ENCODE measurements around the gene NOX5.

Gene NOX5

DNA sequence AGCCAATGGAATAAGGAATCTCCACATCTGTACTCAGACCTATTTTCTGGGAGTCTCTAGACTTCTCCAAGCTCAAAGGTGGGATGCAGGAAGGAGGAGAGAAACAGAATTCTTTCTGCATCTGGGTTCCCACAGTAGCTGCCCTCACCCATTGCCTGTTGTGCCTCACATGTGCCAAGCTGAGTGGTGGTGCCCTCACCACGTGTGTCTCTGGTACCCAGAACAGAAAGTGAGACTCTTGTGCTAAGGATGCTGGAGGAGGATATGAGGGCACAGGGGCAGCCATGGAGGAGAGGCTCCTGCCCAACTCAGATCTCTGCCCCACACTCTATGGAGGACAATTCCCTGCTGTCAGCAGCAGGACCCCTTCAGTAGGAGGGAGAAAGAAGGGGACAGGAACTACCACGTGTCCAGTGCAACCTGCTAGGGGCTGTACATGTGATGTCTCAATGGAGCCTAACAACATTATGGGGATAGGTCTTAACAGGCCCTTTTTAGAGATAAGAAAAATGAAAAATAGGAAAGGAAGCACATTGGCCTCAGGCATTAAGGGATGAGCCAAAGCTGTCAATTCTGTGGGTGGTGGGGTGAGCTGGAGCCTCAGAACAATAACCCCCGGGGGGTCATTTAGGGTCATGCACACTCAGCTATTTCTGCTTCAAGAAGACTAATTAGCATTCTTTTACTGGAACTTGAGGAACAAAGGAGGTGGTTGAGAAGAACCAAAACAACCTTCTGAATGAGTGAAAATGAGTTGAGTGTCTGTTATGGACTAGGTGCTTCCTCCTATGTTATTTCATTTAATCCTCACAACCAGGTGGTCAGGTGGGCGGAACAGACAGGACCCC, 16.3 kb upstream of the NOX5 start:
- Mint-ChIP-seq H3K4me1 (ENCODE audit: low read depth) (no peaks in the 10 kb centered on the region), H3K4me3 (no peak overlapping the region), H3K27ac (no peak overlapping the region), H3K36me3 (ENCODE audit: low read depth) (no peaks in the 10 kb centered on the region), H3K27me3 (ENCODE audit: low read depth) (no peaks in the 10 kb centered on the region), H3K9me3 (no peaks in the 10 kb centered on the region)
- DNase-seq (ENCODE audit: low spot score) = no peak

DNA sequence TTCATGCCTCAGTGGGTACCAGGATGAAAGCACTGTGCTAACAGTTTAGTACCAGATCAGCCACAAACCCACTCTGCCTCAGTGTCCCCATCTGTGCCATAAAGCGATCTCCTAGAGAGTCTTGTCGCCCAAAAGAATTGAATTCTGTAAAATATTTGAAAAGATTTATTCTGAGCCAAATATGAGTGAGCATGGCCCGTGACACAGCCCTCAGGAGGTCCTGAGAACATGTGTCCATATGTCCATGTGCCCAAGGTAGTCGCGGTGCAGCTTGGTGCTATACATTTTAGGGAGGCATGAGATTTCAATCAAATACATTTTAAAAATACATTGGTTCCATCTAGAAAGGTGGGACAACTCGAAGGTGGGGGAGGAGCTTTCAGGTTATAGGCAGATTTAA, 15.4 kb upstream of the NOX5 start:
- no peak for DNase-seq (ENCODE audit: low spot score)
- Mint-ChIP-seq H3K9me3 (no peaks in the 10 kb centered on the region), H3K36me3 (ENCODE audit: low read depth) (no peaks in the 10 kb centered on the region), H3K27me3 (ENCODE audit: low read depth) (no peaks in the 10 kb centered on the region), H3K4me1 (ENCODE audit: low read depth) (no peaks in the 10 kb centered on the region), H3K4me3 (no peak overlapping the region), H3K27ac (no peak overlapping the region)

DNA sequence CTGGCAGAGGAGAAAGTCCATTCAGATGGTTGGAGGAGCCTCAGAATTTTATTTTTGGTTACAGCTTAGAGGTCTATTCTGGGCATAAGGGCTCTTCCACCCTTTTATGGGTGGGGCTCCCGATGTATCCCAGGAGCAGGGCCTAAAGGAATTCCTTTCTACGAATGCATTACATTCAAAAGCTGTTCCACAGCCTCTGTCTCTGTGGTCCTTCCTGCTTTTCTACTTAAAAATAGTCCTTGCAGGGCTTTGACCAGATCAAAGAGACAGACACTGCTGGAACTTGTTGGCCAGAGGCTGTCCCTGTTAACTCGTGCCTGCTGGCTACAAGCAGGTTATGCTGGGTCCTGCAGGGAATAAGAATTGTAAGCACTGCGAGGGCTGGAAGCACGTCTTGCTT, 14.4 kb upstream of the NOX5 start:
- Mint-ChIP-seq H3K27me3 (ENCODE audit: low read depth) (peaks cover 3% of the 10 kb centered on the region), H3K9me3 (no peaks in the 10 kb centered on the region), H3K4me3 (no peak overlapping the region), H3K36me3 (ENCODE audit: low read depth) (no peaks in the 10 kb centered on the region), H3K4me1 (ENCODE audit: low read depth) (no peaks in the 10 kb centered on the region), H3K27ac (no peak overlapping the region)
- DNase-seq (ENCODE audit: low spot score) = no peak

DNA sequence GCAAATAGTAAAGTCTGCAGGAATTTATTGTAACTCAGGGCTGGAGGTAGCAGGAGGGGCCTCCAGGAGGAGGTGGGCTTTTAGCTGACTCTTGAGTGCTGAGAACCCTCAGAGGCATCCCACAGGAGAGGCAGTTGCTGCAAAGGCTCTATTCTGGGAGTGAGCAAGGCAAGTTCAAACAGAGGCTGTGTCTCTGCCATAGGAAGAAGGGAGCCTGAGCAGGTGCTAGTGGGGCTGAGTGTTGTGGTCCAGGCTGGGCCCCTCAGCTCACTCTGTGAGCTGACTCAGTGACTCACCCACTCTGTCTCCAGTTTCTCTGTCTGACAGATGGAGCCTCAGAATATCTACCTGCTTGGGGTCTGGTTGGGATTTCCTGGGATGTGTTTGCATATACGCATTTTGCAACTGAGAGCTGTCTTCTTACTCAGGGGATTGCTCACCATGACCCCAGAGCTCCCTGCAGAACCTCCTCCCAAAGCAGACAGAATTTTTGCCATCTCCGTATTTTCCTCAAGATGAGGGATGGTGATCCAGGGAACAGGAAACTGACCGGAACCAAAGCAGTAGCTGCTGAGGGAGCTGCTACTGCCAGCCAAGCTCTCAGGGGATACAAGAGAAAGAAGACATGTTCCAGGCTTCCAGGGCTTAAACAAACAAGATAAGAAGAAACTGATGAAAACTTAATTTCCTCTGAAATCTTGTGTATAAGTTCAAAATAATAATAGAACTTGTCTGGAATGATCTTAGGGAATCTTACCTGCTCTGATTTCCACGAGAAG, 13.6 kb upstream of the NOX5 start:
- Mint-ChIP-seq H3K27me3 (ENCODE audit: low read depth) (peaks cover 7% of the 10 kb centered on the region), H3K4me3 (no peak overlapping the region), H3K9me3 (no peaks in the 10 kb centered on the region), H3K4me1 (ENCODE audit: low read depth) (no peaks in the 10 kb centered on the region), H3K36me3 (ENCODE audit: low read depth) (no peaks in the 10 kb centered on the region), H3K27ac (no peak overlapping the region)
- DNase-seq (ENCODE audit: low spot score) = no peak

DNA sequence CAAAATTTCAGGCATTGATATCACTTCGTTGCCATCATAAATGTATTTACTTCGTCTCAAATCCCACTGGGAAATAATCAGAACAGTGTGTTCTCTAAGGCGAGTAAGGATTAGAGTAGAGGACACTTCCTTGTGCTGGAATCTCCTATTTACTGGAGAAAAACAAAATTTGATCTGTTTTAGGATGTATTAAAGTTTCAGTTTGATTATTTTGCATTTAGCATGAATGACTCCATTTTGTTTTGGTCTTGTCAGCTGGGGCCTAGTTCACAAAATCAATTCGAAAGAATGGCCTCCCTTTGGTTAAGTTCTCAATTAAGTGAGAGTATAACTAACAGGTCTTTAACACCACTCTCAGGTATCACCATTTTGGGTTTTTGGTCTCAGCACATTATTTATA, 11.7 kb upstream of the NOX5 start:
- Mint-ChIP-seq H3K36me3 (ENCODE audit: low read depth) (no peaks in the 10 kb centered on the region), H3K4me1 (ENCODE audit: low read depth) (no peaks in the 10 kb centered on the region), H3K27ac (no peak overlapping the region)

DNA sequence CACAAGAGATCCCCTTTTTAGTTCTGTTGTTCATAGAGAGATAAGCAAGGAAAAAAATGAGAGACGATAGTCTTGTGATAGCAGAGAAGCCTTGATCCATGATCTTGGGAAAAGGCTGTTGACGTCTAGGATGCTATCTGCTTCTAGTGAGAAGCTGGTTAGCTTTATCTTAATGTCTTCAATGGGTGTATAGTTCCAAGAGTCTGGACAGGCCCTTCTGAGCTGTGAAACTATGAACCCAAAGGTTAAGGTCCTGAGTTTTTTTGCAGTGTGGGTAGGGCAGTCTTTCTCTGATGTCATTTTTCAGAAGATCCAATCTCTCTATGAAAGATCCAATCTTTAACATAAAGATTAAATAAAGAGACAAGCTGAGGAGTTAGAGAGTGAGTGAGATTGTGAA, 10.5 kb upstream of the NOX5 start:
- Mint-ChIP-seq H3K9me3 (peaks cover 14% of the 10 kb centered on the region), H3K4me1 (ENCODE audit: low read depth) (no peaks in the 10 kb centered on the region), H3K4me3 (no peak overlapping the region), H3K36me3 (ENCODE audit: low read depth) (no peaks in the 10 kb centered on the region), H3K27ac (no peak overlapping the region), H3K27me3 (ENCODE audit: low read depth) (peaks cover 7% of the 10 kb centered on the region)
- no peak for DNase-seq (ENCODE audit: low spot score)

More for the DNA sequence above, 11.7 kb upstream of the NOX5 start:
- no peak for DNase-seq (ENCODE audit: low spot score)
- peaks cover 7% of the 10 kb centered on the region for H3K27me3 Mint-ChIP-seq (ENCODE audit: low read depth)
- peaks cover 4% of the 10 kb centered on the region for H3K9me3 Mint-ChIP-seq
- no peak overlapping the region for H3K4me3 Mint-ChIP-seq

DNA sequence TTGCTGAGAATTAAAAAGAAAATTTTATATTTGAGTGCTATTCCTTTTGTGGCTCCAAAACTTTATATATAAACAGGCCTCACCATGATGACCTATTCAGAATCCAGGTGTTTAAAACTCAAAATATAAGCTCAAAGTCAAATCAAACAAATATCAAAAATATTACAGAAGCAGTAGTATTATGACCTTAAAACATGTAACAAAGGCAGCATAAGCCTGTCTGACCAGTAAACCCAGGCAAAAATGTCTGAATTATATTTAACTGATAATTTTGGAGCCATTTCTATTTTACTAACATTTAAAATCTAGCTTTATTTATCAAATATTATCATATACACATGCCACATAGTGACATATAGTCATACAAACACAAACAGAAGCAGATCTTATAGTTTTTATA, 6.4 kb upstream of the NOX5 start:
- no peaks in the 10 kb centered on the region for H3K36me3 Mint-ChIP-seq (ENCODE audit: low read depth)
- H3K4me3 Mint-ChIP-seq = no peak overlapping the region
- H3K27me3 Mint-ChIP-seq (ENCODE audit: low read depth) = peaks cover 7% of the 10 kb centered on the region
- no peaks in the 10 kb centered on the region for H3K4me1 Mint-ChIP-seq (ENCODE audit: low read depth)
- DNase-seq (ENCODE audit: low spot score) = no peak
- peaks cover 24% of the 10 kb centered on the region for H3K9me3 Mint-ChIP-seq
- H3K27ac Mint-ChIP-seq = no peak overlapping the region

DNA sequence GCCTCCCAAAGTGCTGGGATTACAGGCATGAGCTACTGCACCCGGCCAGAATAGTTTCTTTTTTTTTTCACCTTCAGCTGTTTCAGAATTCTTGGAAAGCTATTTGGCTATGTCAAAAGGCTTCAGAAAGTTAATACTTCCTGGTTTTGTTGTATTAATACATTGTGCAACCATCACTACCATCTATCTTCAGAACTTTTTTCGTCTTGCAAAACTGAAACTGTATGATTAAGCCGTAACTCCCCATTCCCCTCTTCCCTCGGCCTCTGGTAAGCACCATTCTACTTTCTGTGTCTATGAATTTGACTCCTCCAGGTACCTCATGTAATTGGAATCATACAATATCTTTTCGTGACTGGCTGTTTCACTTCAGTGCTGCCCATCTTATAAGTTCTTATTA, 5.2 kb upstream of the NOX5 start:
- Mint-ChIP-seq H3K27me3 (ENCODE audit: low read depth) (peaks cover 7% of the 10 kb centered on the region), H3K9me3 (peaks cover 24% of the 10 kb centered on the region)

DNA sequence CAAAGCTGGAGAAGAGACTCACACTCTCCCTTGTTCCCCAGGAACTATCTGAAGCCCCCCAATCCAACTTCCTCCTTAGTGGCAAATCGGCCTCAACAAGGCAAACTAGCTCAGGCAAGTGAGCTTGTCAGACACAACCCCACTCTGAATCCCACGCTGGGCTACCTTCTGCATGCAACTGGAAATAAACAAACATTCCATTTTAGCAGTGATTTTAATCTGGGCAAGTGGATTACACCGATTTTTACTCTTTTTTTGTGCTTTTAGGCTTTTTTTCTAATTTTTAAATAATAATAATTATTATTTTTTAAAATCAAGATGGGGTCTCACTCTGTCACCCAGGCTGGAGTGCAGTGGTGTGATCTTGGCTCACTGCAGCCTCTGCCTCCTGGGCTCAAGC, 2.9 kb upstream of the NOX5 start:
- no peaks in the 10 kb centered on the region for H3K4me1 Mint-ChIP-seq (ENCODE audit: low read depth)

More for the DNA sequence above, 5.2 kb upstream of the NOX5 start:
- no peaks in the 10 kb centered on the region for H3K36me3 Mint-ChIP-seq (ENCODE audit: low read depth)
- no peak for DNase-seq (ENCODE audit: low spot score)
- H3K4me3 Mint-ChIP-seq = no peak overlapping the region
- no peaks in the 10 kb centered on the region for H3K4me1 Mint-ChIP-seq (ENCODE audit: low read depth)
- H3K27ac Mint-ChIP-seq = no peak overlapping the region

DNA sequence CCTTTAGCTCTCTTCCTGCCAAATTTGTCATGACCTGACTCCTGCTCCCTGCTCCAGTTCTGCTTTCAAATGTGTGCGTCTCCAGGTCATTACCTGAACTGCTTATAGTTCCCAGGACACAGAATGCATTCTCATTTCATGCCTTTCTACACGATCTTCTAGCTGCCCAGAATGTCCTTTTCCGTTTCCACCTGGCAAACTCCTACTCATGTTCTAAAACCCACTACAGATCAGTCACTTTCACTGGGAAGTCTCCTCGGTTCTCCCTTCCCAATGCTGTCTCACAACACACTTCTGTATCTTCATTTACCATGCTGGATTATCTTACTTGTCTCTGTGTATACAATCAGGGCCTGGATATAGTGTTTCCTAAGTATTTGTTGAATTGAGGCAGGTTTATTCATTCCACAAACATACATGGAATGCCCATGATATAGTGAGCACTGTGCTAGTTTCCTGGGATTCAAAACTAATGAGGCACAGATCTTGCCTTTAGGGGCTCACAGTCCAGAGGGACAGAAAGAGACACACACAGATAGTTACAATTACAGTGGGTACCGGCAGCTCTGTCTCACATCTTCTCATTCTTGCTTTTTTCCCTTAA, 1.6 kb upstream of the NOX5 start:
- Mint-ChIP-seq H3K4me3 (no peak overlapping the region), H3K27me3 (ENCODE audit: low read depth) (no peaks in the 10 kb centered on the region), H3K27ac (no peak overlapping the region), H3K36me3 (ENCODE audit: low read depth) (no peaks in the 10 kb centered on the region), H3K9me3 (peaks cover 20% of the 10 kb centered on the region), H3K4me1 (ENCODE audit: low read depth) (no peaks in the 10 kb centered on the region)
- no peak for DNase-seq (ENCODE audit: low spot score)

More for the DNA sequence above, 2.9 kb upstream of the NOX5 start:
- Mint-ChIP-seq H3K9me3 (peaks cover 24% of the 10 kb centered on the region), H3K27me3 (ENCODE audit: low read depth) (no peaks in the 10 kb centered on the region), H3K4me3 (no peak overlapping the region), H3K36me3 (ENCODE audit: low read depth) (no peaks in the 10 kb centered on the region), H3K27ac (no peak overlapping the region)
- DNase-seq (ENCODE audit: low spot score) = no peak

DNA sequence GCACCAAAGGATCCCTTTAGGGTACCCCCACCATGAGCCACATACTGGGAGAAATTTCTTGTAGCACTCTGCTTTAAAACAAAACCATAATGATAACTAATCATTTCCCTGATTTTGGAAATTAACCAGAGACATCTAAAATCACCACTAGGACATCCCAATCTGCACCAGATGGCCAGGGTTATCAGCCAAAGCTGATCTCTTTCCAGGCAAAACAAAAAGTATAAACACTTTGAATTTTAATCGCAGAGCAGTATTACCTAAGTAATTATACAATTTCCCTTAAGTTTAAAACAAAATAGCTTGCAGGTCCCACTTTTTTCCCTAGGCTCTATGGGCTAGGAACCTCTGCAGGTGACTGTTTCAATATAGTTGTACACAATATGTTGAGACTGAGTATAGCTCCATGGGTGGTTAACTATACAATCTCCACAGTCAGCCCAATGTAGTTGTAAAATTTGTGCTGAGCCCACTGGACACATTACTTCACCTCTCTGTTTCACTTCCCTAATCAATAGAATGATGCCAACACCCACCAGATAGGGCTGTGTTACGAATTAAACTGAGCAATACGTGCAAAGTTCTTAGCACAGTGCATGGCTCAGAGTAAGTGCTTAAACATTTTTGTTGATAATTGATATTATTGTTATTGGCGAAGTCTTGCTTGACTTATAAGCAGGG, 629 bp upstream of the NOX5 start:
- Mint-ChIP-seq H3K4me3 (no peak overlapping the region), H3K9me3 (peaks cover 10% of the 10 kb centered on the region), H3K27me3 (ENCODE audit: low read depth) (no peaks in the 10 kb centered on the region), H3K4me1 (ENCODE audit: low read depth) (no peaks in the 10 kb centered on the region), H3K27ac (no peak overlapping the region), H3K36me3 (ENCODE audit: low read depth) (no peaks in the 10 kb centered on the region)
- DNase-seq (ENCODE audit: low spot score) = no peak

DNA sequence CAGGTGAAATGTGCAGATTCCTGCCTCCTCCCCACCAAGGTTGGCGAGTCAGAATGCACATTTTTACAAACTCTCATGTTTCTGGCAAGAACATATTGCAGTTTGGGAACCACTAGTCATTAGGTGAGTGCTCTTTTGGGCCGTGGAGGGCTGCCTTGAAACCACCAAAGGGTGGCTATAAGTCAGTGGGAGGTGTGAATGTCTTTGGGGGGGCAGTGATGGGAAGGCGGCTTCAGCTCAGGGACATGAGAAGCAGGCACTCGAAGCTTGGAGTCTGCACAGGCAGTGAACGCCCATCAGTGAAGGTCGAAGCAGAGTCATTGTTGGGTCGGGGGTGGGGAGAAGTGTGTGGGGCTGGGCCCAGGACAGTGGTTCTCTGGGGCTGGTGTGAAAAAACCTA, 1.1 kb downstream of the NOX5 start:
- H3K4me1 Mint-ChIP-seq (ENCODE audit: low read depth) = no peaks in the 10 kb centered on the region
- H3K9me3 Mint-ChIP-seq = no peaks in the 10 kb centered on the region
- no peaks in the 10 kb centered on the region for H3K36me3 Mint-ChIP-seq (ENCODE audit: low read depth)
- H3K4me3 Mint-ChIP-seq = no peak overlapping the region
- no peak for DNase-seq (ENCODE audit: low spot score)
- H3K27ac Mint-ChIP-seq = no peak overlapping the region
- H3K27me3 Mint-ChIP-seq (ENCODE audit: low read depth) = no peaks in the 10 kb centered on the region

DNA sequence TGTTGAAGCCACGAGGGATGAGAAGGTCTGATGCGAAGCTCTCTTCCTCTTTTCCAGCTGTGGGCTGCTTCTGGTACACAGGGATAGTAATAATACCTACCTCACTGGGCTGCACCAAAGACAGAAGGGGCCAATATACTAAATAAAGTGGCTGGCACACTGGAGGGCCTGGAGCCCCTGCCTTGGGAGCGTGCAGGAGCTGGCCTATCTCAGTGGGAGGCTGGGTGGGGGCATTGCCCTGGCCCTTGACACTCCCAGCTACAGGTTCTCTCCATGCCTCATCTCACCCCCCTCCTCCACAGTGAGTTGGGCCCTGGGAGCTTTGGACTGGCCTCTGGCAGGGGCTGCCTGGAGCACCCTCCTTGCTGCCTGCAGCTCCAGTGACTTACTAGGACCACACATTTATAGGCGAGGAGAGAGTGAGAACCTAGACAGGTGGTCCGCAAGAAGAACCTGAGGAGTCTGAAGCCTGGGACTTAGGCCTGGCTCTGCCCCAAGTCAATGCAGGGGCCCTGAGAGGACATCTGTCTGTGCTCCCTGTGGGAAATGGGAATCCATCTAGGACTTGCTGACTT, 1.6 kb downstream of the NOX5 start:
- Mint-ChIP-seq H3K9me3 (no peaks in the 10 kb centered on the region), H3K36me3 (ENCODE audit: low read depth) (no peaks in the 10 kb centered on the region), H3K27me3 (ENCODE audit: low read depth) (no peaks in the 10 kb centered on the region), H3K4me3 (no peak overlapping the region), H3K27ac (no peak overlapping the region), H3K4me1 (ENCODE audit: low read depth) (no peaks in the 10 kb centered on the region)
- no peak for DNase-seq (ENCODE audit: low spot score)

All from T-helper 2 cell treated with Interferon-gamma antibody and Interleukin-4, amounts not matched to agents 5 μg/mL and 100 μg/mL, for 36 hours (primary cell).